Left ventricle myocardium inferior (tissue), 1 donor: ENCODE data around the gene RNF183. TPM values are rescaled to one million over a fixed set of nuclear protein-coding genes. Genes with fewer than 3 reads are reported as not detected.
"Not testable (repeated sequence)": the region's sequence is repeated elsewhere in the genome, so short reads cannot be mapped to it uniquely, and the experiment has no call there.

Experiments
- DNase-seq: peaks from one replicate; pipeline ENCODE4 v3.0.0-alpha.2; 2020
- H3K27ac ChIP-seq: fragments of 200-600 bp; replicated peaks from 2 replicates; pipeline ENCODE4 v1.8.0; 2021
- H3K27me3 ChIP-seq: fragments of 200-600 bp; 2 replicates; pipeline ENCODE4 v1.8.0; 2021; ENCODE audit warnings: low read depth
- H3K36me3 ChIP-seq: fragments of 200-600 bp; 2 replicates; pipeline ENCODE4 v1.8.0; 2021
- H3K4me1 ChIP-seq: fragments of 200-600 bp; 2 replicates; pipeline ENCODE4 v1.8.0; 2021
- H3K4me3 ChIP-seq: fragments of 200-600 bp; 2 replicates; pipeline ENCODE4 v1.8.0; 2021; ENCODE audit warnings: mild to moderate bottlenecking, moderate library complexity
- H3K9me3 ChIP-seq: fragments of 200-600 bp; replicated peaks from 2 replicates; pipeline ENCODE4 v1.8.0; 2021
- intact Hi-C: fragments of 100-400 bp; cut with micrococcal nuclease; formaldehyde crosslinking; loops from one replicate; pipeline ENCODE4 v1.11.0; 2022
- total RNA-seq: library from RNA; stranded (reverse); fragmentation: NEBNext Ultra II Directional; extraction: Animal tissue kit (Norgen Biotek cat#: 25700); gene quantifications from one replicate; pipeline ENCODE4 v1.2.1, GENCODE V29; 2021
- TF ChIP-seq, protein P1 (sequence below): fragments of 200-600 bp; IDR thresholded peaks from 2 replicates; pipeline ENCODE4 v1.8.0; 2021; ENCODE audit warnings: antibody characterized with exemption, mild to moderate bottlenecking, borderline replicate concordance
- donor health status: DM: no; HTN: yes; CAD: no; lungs with severe emphysema.

The RNF183 gene
- total RNA-seq, 1 donor from 2014 or later: not detected

DNA sequence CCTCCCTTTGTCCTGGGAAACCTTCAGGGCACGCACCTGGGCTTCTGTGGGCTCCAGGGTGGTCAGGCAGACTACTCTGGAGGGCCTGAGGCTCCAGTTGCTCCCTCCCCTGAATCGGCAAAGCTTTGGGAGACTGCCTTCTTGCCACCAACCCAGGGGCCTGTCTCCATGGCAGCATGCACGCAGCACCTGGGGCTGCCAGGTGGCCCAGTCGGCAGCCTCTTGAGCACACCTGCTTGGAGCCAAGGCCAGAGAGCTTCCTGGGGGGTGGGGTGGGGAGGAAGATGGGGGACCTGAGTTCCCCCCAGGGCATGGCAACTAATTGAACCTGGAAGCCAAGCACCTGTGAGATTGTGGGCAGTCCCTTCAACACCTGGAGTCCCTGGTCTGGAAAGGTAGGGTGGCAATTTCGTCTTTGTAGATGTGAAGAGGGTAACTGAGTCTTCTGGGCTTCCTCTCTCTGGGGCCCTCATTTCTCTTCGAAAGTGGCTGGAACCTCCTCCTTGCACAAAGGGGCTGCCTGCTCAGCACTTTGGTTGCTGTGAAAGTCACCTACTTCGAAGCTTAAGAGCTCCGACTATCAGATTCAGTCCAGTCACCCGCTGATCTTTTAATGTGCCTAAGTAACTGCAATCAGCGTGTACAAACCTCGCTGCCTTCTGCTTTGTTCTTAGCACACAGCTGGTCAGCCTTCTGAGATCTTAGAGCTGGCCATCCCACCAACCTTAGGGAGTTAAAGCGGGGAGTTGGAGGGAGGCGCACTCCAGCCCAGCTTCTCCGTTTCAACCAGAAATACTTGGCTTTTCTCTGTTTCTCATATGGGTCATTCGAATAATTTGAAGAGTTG is 4.0 kb downstream of the RNF183 start:
- H3K4me3 ChIP-seq: no peak overlapping the region
- H3K27ac ChIP-seq: no peak overlapping the region
- H3K36me3 ChIP-seq: no peaks in the 10 kb centered on the region
- TF ChIP-seq, protein P1, sequence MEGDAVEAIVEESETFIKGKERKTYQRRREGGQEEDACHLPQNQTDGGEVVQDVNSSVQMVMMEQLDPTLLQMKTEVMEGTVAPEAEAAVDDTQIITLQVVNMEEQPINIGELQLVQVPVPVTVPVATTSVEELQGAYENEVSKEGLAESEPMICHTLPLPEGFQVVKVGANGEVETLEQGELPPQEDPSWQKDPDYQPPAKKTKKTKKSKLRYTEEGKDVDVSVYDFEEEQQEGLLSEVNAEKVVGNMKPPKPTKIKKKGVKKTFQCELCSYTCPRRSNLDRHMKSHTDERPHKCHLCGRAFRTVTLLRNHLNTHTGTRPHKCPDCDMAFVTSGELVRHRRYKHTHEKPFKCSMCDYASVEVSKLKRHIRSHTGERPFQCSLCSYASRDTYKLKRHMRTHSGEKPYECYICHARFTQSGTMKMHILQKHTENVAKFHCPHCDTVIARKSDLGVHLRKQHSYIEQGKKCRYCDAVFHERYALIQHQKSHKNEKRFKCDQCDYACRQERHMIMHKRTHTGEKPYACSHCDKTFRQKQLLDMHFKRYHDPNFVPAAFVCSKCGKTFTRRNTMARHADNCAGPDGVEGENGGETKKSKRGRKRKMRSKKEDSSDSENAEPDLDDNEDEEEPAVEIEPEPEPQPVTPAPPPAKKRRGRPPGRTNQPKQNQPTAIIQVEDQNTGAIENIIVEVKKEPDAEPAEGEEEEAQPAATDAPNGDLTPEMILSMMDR: no peak
- intact Hi-C loops: no loop called here
- no peaks in the 10 kb centered on the region for H3K27me3 ChIP-seq
- no peaks in the 10 kb centered on the region for H3K9me3 ChIP-seq
- no peak for DNase-seq
- no peaks in the 10 kb centered on the region for H3K4me1 ChIP-seq

DNA sequence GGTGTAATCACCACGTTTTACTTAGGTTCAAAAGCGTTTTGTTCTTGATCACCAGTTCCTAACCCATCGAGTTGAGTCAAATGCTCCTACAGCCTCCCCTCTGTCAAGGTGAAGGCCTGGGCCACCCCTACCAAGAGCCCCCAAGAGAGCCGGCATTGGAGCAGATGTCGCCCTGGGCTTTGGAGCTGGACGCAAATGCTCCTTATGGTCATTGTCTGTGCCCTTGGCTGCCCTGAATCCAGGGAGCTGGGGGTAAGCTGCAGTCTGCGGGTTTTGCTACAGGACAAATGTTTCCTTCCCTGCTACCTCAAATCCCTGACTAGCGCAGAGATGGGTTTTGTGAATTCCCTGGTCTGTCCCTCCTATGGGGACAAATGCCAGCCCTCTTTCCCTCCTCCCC is 4.9 kb downstream of the RNF183 start:
- Histone ChIP-seq H3K4me1 (no peaks in the 10 kb centered on the region), H3K9me3 (no peaks in the 10 kb centered on the region), H3K27me3 (no peaks in the 10 kb centered on the region), H3K4me3 (no peak overlapping the region), H3K27ac (no peak overlapping the region), H3K36me3 (peaks cover 7% of the 10 kb centered on the region)
- TF ChIP-seq, protein P1: no peak
- intact Hi-C loops: no loop called here
- DNase-seq: no peak

DNA sequence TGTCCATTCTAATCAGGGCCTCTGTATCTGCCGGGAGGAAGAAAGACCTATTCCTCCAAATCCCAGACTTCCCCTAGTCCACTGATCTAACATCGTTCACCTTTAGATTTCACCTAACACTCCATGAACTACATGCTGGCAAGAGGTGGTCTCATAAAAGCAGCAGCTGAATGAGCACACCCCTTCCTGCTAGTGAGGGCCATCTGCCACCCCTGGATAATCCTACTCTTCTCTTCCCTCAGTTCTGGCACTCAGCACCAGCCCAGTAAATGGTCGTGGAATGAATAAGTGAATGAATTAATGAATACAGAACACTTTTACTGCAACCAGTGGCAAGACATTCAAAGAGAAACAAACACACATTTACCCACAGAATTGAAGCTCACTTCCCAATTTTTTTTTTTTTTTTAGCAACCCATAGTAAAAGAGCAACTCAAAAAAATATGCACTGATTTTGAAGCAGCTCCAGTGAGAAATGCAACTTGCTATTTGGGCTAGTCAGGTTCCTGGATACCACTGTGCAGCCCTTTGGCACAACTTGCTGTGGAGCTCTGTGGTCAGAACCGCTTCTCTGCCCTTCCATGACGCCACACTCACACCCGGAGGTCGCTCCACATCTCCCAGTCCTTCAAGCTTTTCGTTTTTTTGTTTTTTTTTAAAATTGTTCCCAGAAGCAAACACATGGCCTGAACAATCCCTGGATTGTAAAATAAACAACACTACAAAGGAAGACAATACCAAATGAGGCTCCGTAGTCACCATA is 6.2 kb downstream of the RNF183 start:
- Histone ChIP-seq H3K27me3 (no peaks in the 10 kb centered on the region), H3K4me1 (no peaks in the 10 kb centered on the region), H3K36me3 (peaks cover 20% of the 10 kb centered on the region), H3K4me3 (no peak overlapping the region), H3K27ac (no peak overlapping the region), H3K9me3 (no peaks in the 10 kb centered on the region)
- intact Hi-C loops: no loop called here
- TF ChIP-seq, protein P1: no peak
- DNase-seq: no peak

DNA sequence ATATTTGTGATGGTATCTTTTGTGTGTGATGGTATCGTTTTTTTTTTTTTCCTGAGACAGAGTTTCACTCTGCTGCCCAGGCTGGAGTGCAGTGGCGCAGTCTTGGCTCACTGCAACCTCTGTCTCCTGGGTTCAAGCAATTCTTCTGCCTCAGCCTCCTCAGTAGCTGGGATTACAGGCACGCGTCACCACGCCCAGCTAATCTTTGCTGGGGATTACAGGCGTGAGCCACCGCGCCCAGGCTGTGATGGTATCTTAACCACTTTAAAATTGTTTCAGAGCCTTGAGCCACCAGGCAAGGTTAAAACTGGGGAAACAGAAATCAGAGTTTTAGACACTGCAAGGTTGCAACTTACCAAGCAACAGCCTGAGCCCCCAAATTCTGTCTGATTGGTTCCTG is 6.9 kb downstream of the RNF183 start:
- intact Hi-C loops, H3K27ac ChIP-seq, H3K4me1 ChIP-seq, H3K4me3 ChIP-seq, DNase-seq, H3K27me3 ChIP-seq, H3K9me3 ChIP-seq: not testable (repeated sequence)
- peaks cover 28% of the 10 kb centered on the region for H3K36me3 ChIP-seq

DNA sequence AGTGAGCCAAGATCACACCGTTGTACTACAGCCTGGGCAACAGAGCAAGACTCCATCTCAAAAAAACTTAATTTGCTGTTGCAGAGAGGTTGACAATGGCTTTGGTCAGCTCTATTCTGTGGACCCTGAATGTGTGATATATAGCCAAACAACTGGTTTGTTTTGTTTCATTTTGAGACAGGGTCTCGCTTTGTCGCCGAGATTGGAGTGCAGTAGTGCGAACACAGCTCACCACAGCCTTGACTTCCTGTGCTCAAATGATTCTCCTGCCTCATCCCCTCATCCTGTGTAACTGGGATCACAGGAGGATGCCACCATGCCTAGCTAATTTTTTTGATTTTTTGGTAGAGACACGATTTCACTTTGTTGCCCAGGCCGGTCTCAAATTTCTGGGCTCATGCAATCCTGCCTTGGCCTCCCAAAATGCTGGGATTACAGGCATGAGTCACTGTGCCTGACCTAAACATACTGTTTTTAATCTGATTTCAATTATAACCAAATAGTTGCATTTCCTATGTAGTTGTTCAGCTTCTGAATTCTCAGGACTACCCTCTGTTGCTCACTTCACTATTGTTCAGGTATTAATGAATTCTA is 9.8 kb downstream of the RNF183 start:
- Histone ChIP-seq H3K27me3 (no peaks in the 10 kb centered on the region), H3K9me3 (no peaks in the 10 kb centered on the region), H3K4me1 (peaks cover 13% of the 10 kb centered on the region), H3K4me3 (no peak overlapping the region), H3K27ac (no peak overlapping the region), H3K36me3 (peaks cover 56% of the 10 kb centered on the region)
- intact Hi-C loops: no loop called here
- no peak for DNase-seq
- TF ChIP-seq, protein P1: no peak
